Psoas muscle (tissue), 8 donors: ENCODE data around the gene CCDC28B. TPM values are rescaled to one million over a fixed set of nuclear protein-coding genes. Genes with fewer than 3 reads are reported as not detected.

Source experiments
- ATAC-seq, 4 donors: fragments of 200-7000 bp; cut with Tn5 transposase; one replicate each; pipeline ENCODE4 v1.9.1; 2020; ENCODE audit warnings: moderate library complexity in 3 of 4, mild to moderate bottlenecking in 2 of 4
- DNase-seq, 2 donors: peaks; one replicate each; pipeline ENCODE4 v3.0.0-alpha.2; 2020
- H3K27ac ChIP-seq: fragments of 200-600 bp; one replicate; pipeline ENCODE4 v1.8.0; 2022
- H3K27me3 ChIP-seq, 3 donors: fragments of 200-600 bp in 1 of 3; one replicate each; pipeline versions ENCODE4 v1.6.1 to v1.8.0; 2013 to 2022; ENCODE audit warnings: low read length in 2 of 3, mild to moderate bottlenecking in 2 of 3, moderate library complexity in 1 of 3; ENCODE audit not compliant: insufficient read depth in 3 of 3
- H3K36me3 ChIP-seq, 2 donors: fragments of 200-600 bp in 1 of 2; one replicate each; pipeline versions ENCODE4 v1.6.1 to v1.8.0; 2013 to 2022; ENCODE audit warnings: low read depth in 1 of 2, mild to moderate bottlenecking in 1 of 2, moderate library complexity in 1 of 2; ENCODE audit not compliant: insufficient read depth in 1 of 2
- H3K4me1 ChIP-seq: fragments of 200-600 bp; one replicate; pipeline ENCODE4 v1.8.0; 2022
- H3K4me3 ChIP-seq: fragments of 200-600 bp; one replicate; pipeline ENCODE4 v1.8.0; 2022; ENCODE audit warnings: mild to moderate bottlenecking
- H3K9me3 ChIP-seq: fragments of 200-600 bp; one replicate; pipeline ENCODE4 v1.8.0; 2022
- WGBS, 3 donors: extraction: QIAGEN DNeasy Blood & Tissue Kit; methylation state at CpG; one replicate each; pipeline versions ENCODE4 v1.1.6 to v1.1.7; 2013; 5-methylcytosine and 5-hydroxymethylcytosine counted together
- intact Hi-C, 2 donors: fragments of 100-400 bp; cut with DNase I; formaldehyde crosslinking; loops; one replicate each; pipeline versions ENCODE4 v1.11.0 to v1.14.2; 2022
- polyA plus RNA-seq, 3 donors: library from polyadenylated mRNA; stranded (reverse); fragments of 200-250 nt; gene quantifications; one replicate each; pipeline ENCODE4 v1.2.3, GENCODE V29; 2013
- total RNA-seq, 4 donors: library from RNA; stranded (reverse); fragmentation: NEBNext Ultra II Directional in 2 of 4; extraction: Animal tissue kit (Norgen Biotek cat#: 25700) in 2 of 4; gene quantifications; one replicate each; pipeline versions ENCODE4 v1.2.1 to v1.2.4, GENCODE V29; 2021 to 2023
- TF ChIP-seq, protein P1 (sequence below): fragments of 200-600 bp; IDR thresholded peaks from one replicate; pipeline ENCODE4 v1.8.0; 2022; ENCODE audit warnings: antibody characterized with exemption
- donor health status: healthy with polysubstance abuse.
- donor health status: DM: no; HTN: no; CAD: no; lungs with moderate emphysema.
- donor health status: Bipolar disorder and iron deficiency.
- donor health status: healthy.
- donor health status: DM: yes; HTN: yes; CAD: no.
- donor health status: DM: no; HTN: no; CAD: no.
- donor health status: DM: no; HTN: no; CAD: no.
- donor health status: DM: yes; HTN: yes; CAD: no.

The CCDC28B gene
- total and polyA plus RNA-seq, 7 donors = 22.2 to 69.2 (median 44.9) TPM

GRCh38 chr1:32231843-32232432 is 31.5 kb downstream of the CCDC28B start:
- H3K36me3 ChIP-seq = peaks cover 15 to 63% of the 10 kb centered on the region in 2 donors
- TF ChIP-seq, protein P1, sequence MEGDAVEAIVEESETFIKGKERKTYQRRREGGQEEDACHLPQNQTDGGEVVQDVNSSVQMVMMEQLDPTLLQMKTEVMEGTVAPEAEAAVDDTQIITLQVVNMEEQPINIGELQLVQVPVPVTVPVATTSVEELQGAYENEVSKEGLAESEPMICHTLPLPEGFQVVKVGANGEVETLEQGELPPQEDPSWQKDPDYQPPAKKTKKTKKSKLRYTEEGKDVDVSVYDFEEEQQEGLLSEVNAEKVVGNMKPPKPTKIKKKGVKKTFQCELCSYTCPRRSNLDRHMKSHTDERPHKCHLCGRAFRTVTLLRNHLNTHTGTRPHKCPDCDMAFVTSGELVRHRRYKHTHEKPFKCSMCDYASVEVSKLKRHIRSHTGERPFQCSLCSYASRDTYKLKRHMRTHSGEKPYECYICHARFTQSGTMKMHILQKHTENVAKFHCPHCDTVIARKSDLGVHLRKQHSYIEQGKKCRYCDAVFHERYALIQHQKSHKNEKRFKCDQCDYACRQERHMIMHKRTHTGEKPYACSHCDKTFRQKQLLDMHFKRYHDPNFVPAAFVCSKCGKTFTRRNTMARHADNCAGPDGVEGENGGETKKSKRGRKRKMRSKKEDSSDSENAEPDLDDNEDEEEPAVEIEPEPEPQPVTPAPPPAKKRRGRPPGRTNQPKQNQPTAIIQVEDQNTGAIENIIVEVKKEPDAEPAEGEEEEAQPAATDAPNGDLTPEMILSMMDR = no peak
- ATAC-seq (no peak), DNase-seq (no peak)
- no peak overlapping the region for H3K27ac ChIP-seq
- 63 to 71% (median 66%) methylated on average over 4 to 5 of the region's 5 CpGs for WGBS, 3 donors
- no peaks in the 10 kb centered on the region for H3K27me3 ChIP-seq
- intact Hi-C loops = no loop called here
- H3K9me3 ChIP-seq = no peaks in the 10 kb centered on the region
- no peaks in the 10 kb centered on the region for H3K4me1 ChIP-seq
- no peak overlapping the region for H3K4me3 ChIP-seq

DNA sequence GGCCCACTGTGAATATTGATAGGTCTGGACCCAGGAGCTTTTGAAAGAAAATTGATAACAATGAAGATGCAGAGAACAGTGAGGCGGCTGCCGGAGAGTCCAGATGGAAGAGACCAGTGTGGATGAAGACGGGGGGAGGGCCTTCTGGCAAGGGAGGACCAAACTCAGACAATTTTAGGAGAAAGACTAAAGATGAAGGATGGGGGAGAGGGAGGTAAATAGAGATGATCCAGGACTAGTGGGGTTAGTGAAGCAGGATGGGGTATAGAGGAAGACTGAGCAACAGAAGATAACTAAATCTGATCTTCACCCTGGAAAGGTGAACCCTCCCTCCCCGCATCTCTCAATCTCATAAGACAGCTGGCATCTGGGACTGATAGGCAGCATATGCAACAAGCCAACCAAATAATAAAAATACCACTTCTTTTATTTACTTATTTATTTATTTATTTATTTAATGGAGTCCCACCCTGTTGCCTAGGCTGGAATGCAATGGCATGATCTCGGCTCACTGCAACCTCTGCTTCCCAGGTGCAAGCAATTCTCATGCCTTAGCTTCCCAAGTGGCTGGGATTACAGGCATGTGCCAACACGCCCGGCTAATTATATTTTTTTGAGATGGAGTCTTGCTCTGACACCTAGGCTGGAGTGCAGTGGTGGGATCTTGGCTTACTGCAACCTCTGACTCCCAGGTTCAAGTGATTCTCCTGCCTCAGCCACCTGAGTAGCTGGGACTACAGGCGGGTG is 32.3 kb downstream of the CCDC28B start:
- H3K36me3 ChIP-seq = peaks cover 13 to 55% of the 10 kb centered on the region in 2 donors
- intact Hi-C loops = no loop called here

GRCh38 chr1:32234792-32235191 is 34.4 kb downstream of the CCDC28B start:
- TF ChIP-seq, protein P1 = no peak
- ATAC-seq = peak; percentile 32 to 85 (median 67)
- peak overlapping the region; percentile 54 for H3K27ac ChIP-seq
- peak in 1 of 2 donors; percentile 67 for DNase-seq
- H3K27me3 ChIP-seq = no peaks in the 10 kb centered on the region
- 75 to 77% (median 77%) methylated on average over 7 of the region's 7 CpGs for WGBS, 3 donors
- no peaks in the 10 kb centered on the region for H3K9me3 ChIP-seq
- no peak overlapping the region for H3K4me3 ChIP-seq
- intact Hi-C loops = no loop called here
- H3K36me3 ChIP-seq = peaks cover 5 to 34% of the 10 kb centered on the region in 2 donors
- H3K4me1 ChIP-seq = no peaks in the 10 kb centered on the region

More for the DNA sequence above, 32.3 kb downstream of the CCDC28B start:
- WGBS, 3 donors = 77 to 80% (median 79%) methylated on average over 8 of the region's 8 CpGs
- H3K27me3 ChIP-seq = no peaks in the 10 kb centered on the region
- no peak for ATAC-seq
- no peak overlapping the region for H3K27ac ChIP-seq
- no peak for DNase-seq
- H3K4me3 ChIP-seq = no peak overlapping the region
- H3K4me1 ChIP-seq = no peaks in the 10 kb centered on the region
- no peaks in the 10 kb centered on the region for H3K9me3 ChIP-seq
- TF ChIP-seq, protein P1 = no peak

DNA sequence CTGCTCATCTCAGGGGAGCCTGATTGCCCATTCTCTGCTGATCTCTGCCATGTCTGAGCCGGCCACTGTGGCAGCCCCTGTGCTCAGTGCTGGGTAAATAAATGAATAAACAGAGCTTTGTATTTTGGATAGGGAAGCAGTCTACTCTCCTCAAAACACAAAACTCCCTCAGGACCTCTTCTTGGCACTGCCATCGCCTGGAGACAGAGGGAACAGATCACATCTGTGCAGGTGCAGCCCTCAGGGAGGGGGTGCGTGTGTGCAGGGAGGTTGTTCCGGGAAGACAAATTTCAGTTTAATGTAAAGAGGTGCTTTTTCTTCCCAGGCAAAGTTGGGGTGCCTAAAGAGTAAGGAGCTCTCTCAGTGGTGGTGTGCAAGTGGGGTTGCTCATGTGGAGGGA is 38.9 kb downstream of the CCDC28B start:
- Histone ChIP-seq H3K27me3 (no peaks in the 10 kb centered on the region), H3K4me1 (peaks cover 5% of the 10 kb centered on the region), H3K4me3 (peak overlapping the region; percentile 81), H3K27ac (no peak overlapping the region), H3K36me3 (no peaks in the 10 kb centered on the region), H3K9me3 (no peaks in the 10 kb centered on the region)
- TF ChIP-seq, protein P1 = no peak
- DNase-seq = no peak
- ATAC-seq = no peak
- intact Hi-C loops = no loop called here
- WGBS, 3 donors = 51 to 63% (median 52%) methylated on average over 4 of the region's 4 CpGs
